ENCODE data around the gene HS1BP3. TPM values are rescaled to one million over a fixed set of nuclear protein-coding genes. Genes with fewer than 3 reads are reported as not detected.

The HS1BP3 gene
- total RNA-seq, 3 donors from 2014 or later (not counting 1 experiment from before 2014, with no cell fraction given): 17.4 to 25.7 (median 22.8) TPM

- Mint-ChIP-seq H3K9me3 (no peaks in the 10 kb centered on the region), H3K36me3 (no peaks in the 10 kb centered on the region), H3K27me3 (ENCODE audit: low read depth in 2 of 2) (no peaks in the 10 kb centered on the region), H3K27ac (peak overlapping the region in 1 of 2 donors; percentile 56), H3K4me1 (peaks cover 12 to 25% of the 10 kb centered on the region in 2 donors), H3K4me3 (no peak overlapping the region)
- Histone ChIP-seq H3K27ac (ENCODE audit: low read length) (no peak overlapping the region), H3K4me1 (ENCODE audit: control insufficient read depth, insufficient read depth, low read length) (peaks cover 15% of the 10 kb centered on the region), H3K9me3 (ENCODE audit: control insufficient read depth, insufficient read depth, low read length) (no peaks in the 10 kb centered on the region), H3K27me3 (ENCODE audit: control insufficient read depth, insufficient read depth, low read length) (no peaks in the 10 kb centered on the region), H3K4me3 (ENCODE audit: low read length) (no peak overlapping the region), H3K36me3 (ENCODE audit: control insufficient read depth, insufficient read depth, low read length) (peaks cover 13% of the 10 kb centered on the region)
- DNase-seq (no peak), ATAC-seq (no peak)
- WGBS (ENCODE audit: insufficient coverage): 81% methylated on average over 6 of the region's 6 CpGs
- no peak for TF ChIP-seq CTCF (IDR thresholded peaks at IDR 0.05)
- intact Hi-C loops (cut with micrococcal nuclease): no loop called here
Measured at GRCh38 chr2:20631617-20632307, 19.1 kb downstream of the HS1BP3 start.

GRCh38 chr2:20630967-20631366, 19.9 kb downstream of the HS1BP3 start:
- Histone ChIP-seq H3K4me1 (ENCODE audit: control insufficient read depth, insufficient read depth, low read length) (peaks cover 15% of the 10 kb centered on the region), H3K27ac (ENCODE audit: low read length) (no peak overlapping the region), H3K36me3 (ENCODE audit: control insufficient read depth, insufficient read depth, low read length) (peaks cover 8% of the 10 kb centered on the region), H3K27me3 (ENCODE audit: control insufficient read depth, insufficient read depth, low read length) (no peaks in the 10 kb centered on the region), H3K4me3 (ENCODE audit: low read length) (no peak overlapping the region), H3K9me3 (ENCODE audit: control insufficient read depth, insufficient read depth, low read length) (no peaks in the 10 kb centered on the region)
- Mint-ChIP-seq H3K4me1 (peaks cover 10 to 25% of the 10 kb centered on the region in 2 donors), H3K27ac (peak overlapping the region in 1 of 2 donors; percentile 47), H3K4me3 (no peak overlapping the region), H3K9me3 (no peaks in the 10 kb centered on the region), H3K27me3 (ENCODE audit: low read depth in 2 of 2) (no peaks in the 10 kb centered on the region), H3K36me3 (no peaks in the 10 kb centered on the region)
- 87% methylated on average over 4 of the region's 4 CpGs for WGBS (ENCODE audit: insufficient coverage)
- DNase-seq: no peak
- TF ChIP-seq CTCF (IDR thresholded peaks at IDR 0.05): no peak
- no peak for ATAC-seq
- intact Hi-C loops (cut with micrococcal nuclease): no loop called here

- no peaks in the 10 kb centered on the region for H3K27me3 Mint-ChIP-seq (ENCODE audit: low read depth in 2 of 2)
- no peak overlapping the region for H3K27ac Mint-ChIP-seq
- H3K36me3 ChIP-seq (ENCODE audit: control insufficient read depth, insufficient read depth, low read length): peaks cover 8% of the 10 kb centered on the region
- intact Hi-C loops (cut with micrococcal nuclease): no loop called here
- H3K4me3 Mint-ChIP-seq: no peak overlapping the region
- H3K4me1 Mint-ChIP-seq: peaks cover 7 to 16% of the 10 kb centered on the region in 2 donors
- H3K36me3 Mint-ChIP-seq: no peaks in the 10 kb centered on the region
- no peak overlapping the region for H3K27ac ChIP-seq (ENCODE audit: low read length)
- DNase-seq (no peak), ATAC-seq (peak in 1 of 3 donors; percentile 15)
- H3K9me3 ChIP-seq (ENCODE audit: control insufficient read depth, insufficient read depth, low read length): no peaks in the 10 kb centered on the region
- no peak for TF ChIP-seq CTCF (IDR thresholded peaks at IDR 0.05)
- H3K4me3 ChIP-seq (ENCODE audit: low read length): no peak overlapping the region
- no peaks in the 10 kb centered on the region for H3K9me3 Mint-ChIP-seq
- 93% methylated on average over 12 of the region's 12 CpGs for WGBS (ENCODE audit: insufficient coverage)
- H3K4me1 ChIP-seq (ENCODE audit: control insufficient read depth, insufficient read depth, low read length): peaks cover 15% of the 10 kb centered on the region
- no peaks in the 10 kb centered on the region for H3K27me3 ChIP-seq (ENCODE audit: control insufficient read depth, insufficient read depth, low read length)
Measured at GRCh38 chr2:20629581-20630171, 21.2 kb downstream of the HS1BP3 start.

All from natural killer cell (primary cell).